EH (cell line): Measurements from ENCODE around the gene CHP2.
"Not testable (repeated sequence)": the region's sequence is repeated elsewhere in the genome, so short reads cannot be mapped to it uniquely, and the experiment has no call there.

Source experiments
- DNase-seq: peaks from one replicate; pipeline ENCODE4 v3.0.0-alpha.2; 2015; ENCODE audit warnings: low read depth

CHP2 gene

DNA sequence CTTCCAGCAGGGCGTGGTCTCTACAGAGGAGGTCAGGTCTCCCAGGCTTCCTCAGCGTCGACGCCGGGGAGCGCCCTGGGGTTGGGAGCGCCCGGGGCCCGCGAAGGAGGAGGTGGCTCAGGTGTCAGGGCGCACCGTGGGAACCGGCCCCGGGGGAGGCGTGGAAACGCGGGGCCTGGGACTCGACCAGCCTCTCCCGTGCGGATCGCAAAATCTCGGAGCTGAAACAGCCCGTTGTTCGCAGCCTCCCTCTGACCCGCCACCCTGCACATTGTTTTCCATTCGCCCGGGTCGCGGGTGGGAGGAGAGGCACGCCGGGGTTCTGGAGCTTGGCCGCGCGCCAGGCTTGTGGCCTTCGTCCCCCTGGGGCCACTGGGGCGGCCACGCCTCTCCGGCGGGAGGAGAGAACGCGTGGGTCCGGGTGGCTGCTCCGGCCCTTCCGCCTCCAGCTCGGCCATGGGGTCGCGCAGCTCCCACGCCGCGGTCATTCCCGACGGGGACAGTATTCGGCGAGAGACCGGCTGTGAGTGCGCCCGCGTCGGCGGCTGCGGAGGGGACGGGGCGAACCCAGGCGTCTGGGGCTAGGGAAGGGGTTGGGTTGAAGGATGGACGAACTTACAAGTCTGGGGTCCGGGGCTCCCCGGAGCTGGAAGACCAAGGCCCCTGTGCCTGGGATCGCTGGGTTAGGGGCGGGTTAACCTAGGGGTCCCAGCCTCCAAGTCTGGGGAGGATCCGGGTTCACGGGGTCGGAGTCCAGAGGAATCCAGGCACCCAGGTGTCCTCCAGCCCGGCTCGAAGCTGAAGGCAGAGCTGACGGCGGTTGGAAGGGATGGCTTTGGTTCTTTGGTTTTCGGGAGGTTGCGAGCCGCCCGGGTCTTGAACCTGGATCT is at the start of gene CHP2:
CHP2 (plus strand) TSS at position 433 of the 890 bp plus-strand sequence; CDS start at position 457, 24 bp downstream.
- no peak for DNase-seq

DNA sequence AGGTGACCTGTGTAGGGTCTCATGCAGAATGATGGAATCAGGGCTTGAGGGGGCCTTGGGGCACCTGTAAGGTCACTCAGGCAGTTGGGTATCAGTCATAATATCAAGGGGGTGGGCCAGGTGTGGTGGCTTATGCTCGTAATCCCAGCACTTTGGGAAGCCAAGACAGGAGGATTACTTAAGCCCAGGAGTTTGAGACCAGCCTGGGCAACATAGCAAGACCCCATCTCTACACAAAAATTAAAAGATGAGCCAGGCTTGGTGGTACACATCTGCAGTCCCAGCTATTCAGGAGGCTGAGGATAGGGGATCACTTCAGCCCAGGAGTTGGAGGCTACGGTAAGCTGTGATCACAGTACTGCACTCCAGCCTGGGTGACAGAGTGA is 49.3 kb upstream of the CHP2 start:
- DNase-seq: no peak

DNA sequence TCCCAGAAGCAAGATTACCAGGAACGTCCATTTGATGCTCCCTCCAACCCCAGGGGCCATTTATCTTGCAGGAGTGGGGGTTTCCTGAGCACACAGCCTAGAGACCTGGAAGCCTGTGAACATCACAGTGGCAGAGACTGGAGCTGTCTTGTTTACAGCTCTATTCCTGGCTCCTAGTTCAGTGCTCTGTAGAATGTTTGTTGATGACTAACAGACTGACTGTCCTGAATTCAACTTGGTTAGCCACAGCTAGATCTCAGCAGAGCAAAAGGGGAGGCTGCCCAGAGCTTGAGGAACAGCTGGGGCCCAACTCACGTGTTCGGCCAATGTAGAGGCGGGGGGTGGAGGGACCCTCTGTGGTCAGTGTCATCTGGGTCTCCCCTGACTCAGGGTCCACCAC is 48.4 kb upstream of the CHP2 start:
- DNase-seq: no peak

DNA sequence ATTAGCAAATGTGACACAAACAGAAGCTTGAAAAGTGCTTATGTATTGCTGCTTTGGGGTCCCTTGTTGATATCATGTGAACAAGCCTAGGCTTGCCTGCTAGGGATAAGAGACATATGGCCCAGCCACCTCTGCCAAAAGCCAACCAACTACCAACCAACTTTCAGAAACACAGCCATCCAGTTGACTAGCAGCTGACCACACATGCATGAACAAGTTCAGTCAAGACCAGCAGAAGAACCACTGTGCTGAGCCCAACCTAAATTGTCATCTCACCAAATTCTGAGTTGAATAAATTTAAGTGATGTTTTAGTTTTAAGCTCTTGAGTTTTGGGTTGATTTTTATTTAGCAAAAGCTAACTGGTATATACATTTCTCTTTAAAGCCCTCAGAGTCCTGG is 45.3 kb upstream of the CHP2 start:
- DNase-seq: no peak

DNA sequence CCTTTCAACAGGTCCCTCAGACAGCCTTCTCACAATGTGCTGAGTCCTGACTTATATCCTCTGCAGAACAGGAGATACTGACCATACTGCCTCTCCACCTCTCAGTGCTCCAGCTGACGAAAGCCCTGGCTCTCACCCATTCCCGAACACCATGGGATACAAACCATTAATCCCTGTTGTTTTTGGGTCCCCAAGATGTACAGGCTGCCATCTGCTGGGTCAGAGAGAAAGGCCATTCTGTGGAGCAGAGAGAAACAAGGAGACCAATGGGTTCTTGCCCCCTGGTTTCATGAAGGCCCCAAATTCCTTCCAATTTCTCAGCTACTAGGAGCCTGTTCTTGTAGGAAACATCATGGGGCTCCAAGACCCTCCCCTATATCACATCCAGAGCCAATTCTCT is 44.8 kb upstream of the CHP2 start:
- no peak for DNase-seq

DNA sequence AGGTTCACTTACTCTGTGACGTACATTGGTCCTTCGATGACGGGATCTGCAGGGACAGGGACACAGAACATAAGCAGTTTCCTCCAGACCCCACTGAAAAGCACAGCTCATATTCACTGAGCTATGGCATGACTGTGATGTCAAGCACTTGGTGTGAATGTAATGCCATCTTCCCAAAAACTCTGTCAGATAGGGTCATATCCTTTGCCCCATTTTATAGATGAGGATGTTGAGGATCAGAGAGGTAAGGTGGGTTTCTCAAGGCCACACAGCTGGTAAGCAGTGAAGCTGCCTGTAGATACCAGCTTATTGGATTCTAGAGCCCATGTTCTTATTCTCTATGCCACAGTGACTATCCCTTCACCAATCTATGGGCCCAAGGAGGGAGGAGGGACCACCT is 44.3 kb upstream of the CHP2 start:
- no peak for DNase-seq

DNA sequence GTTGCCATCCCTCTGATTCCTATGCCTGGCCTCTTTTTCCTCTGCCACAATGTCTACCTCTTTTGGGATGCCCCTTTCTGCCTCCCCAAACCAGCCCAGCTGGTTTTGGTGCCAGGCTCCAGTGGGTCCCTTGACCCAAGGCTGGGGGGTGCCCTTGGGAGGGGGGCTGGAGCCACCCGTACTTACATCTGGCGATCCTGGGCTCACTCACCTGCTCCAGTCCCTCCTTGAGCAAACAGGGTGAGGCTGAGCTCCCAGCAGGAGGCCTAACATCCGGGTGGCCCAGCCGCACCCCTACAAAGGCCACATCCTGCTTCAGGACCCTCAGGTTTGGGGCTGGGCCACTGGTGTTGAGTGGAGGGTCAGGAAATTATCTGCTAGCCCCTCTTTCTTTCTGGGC is 43.0 kb upstream of the CHP2 start:
- no peak for DNase-seq

DNA sequence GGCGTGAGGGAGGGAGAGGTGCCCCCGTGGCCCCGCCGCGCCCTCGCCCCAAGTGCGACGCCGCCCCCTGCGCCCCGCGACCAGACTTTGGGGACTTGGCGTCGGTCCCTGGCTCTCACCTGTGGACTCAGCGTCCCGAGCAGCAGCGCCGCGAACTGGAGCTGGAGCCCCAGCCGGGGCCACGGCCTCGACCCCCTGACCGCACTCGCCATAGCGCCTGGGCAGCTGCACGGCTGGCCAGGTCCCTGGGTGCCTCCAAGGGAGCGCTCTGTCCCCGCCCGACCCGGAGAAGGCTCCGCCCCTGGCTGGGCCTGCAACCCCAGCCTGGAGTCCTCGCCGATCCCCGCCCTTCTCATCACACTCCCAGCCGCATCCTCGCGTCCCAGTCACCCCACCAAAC is 41.9 kb upstream of the CHP2 start, which contains the start of gene ERN2:
ERN2 (minus strand) TSS at position 247 of the 400 bp plus-strand sequence; CDS start at position 212, 35 bp downstream.
- DNase-seq: no peak

DNA sequence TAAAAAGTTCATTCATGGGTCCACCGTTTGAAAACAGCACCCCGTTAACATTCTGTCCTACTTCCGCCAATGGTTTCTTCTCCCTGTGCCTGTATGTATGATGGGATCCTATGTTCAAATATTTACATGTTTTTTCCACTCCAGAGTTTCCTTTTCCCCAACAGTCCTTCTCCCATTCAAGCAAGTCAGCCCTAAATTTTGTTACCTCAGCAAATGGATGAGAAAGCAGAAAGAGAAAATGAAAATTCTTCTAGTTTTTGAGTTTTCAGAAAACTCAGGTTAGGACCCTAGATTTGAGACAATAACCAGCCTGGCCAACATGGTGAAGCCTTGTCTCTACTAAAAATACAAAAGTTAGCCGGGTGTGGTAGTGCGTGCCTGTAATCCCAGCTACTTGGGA is 38.3 kb upstream of the CHP2 start:
- no peak for DNase-seq

DNA sequence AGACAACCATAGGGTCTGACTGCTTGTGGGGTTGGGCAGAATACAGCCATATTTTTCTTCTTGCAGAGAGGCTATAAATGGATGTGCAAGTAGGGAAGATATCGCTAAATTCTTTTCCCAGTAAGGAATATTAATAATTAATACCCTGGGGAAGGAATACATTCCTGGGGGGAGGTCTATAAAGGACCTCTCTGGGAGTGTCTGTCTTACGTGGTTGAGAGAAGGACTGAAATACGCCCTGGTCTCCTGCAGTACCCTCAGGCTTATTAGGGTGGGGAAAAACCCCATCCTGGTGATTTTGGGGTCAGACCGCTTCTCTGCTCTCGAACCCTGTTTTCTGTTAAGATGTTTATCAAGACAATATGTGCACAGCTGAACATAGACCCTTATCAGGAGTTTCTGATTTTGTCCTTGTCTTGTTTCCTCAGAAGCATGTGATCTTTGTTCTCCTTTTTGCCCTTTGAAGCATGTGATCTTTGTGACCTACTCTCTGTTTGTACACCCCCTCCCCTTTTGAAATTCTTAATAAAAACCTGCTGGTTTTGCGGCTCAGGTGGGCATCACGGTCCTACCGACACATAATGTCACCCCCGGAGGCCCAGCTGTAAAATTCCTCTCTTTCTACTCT is 32.1 kb upstream of the CHP2 start:
- DNase-seq: not testable (repeated sequence)

DNA sequence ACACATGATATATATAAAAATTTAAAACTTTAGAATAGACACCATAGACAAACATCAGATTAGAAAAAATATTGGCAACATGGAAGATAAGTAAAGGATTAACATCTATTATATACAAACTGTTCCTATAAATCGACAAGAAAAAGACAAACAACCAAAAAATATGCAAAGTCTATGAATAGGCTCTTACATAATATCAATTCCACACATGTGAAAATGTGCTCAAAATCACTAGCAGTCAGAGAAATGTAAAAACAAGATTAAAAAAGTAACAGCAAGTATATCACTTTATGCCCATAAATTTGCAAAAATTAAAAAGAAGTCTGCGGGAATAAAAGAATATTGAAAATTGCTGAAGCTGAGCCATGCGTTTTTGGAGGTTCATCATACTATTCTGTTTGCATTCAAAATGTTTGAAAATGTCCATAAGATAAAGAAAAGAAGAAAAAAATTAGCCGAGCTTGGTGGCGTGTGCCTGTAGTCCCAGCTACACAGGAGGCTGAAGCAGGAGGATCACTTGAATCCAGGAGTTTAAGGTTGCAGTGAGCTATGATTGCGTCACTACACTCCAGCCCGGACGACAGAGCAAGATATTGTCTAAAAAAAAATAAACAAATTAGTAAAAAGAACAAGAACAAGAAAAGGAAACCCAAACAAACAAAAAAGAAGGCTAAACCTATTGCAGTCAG is 30.6 kb upstream of the CHP2 start:
- no peak for DNase-seq

DNA sequence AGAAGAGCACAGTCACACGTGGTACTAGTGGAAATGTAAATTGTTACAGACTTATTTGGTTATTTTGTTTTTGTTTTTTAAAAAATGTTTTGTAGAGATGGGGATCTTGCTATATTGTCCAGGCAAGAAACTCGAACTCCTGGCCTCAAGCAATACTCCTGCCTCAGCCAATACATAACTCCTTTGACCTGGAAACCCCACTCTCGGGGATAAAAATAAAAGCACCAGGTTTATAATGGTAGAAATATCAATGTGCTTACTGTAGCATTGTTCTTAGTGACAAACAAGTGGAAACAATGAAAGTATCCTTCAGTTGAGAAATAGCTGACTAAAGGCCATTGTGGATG is 30.1 kb upstream of the CHP2 start:
- DNase-seq: no peak

DNA sequence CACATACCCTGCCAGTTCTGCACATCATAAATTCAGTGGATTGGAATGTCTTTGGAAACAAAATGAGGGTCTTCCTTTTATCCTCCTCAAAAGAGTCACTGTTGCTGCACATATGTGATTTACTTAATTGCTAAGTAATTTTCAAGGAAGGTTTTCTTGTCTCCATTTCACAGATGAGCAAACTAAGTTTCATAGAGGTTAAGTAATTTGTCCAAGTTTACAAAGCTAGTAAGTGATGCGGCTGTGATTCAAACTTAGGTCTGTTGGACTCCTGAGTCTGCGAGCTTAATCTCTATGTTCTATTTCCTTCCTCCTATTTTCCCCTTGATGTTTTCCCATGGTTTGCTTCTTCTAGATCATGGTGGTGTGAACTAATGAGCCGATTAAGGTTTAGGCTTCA is 28.1 kb upstream of the CHP2 start:
- DNase-seq: no peak

DNA sequence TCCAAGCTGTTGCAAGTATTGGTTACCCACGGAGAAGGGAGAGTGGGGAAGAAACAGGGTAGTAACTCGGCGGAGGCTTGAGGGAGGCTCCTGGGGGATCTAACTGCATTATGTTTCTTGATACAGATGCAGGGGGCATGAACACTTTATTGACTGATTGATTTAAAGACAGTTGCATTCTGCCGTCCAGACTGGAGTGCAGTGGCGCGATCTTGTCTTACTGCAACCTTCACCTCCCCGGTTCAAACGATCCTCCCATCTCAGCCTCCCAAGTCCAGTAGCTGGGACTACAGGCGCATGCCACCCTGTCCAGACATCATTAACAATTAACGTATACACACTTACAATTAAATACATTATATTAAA is 26.7 kb upstream of the CHP2 start:
- DNase-seq: no peak

DNA sequence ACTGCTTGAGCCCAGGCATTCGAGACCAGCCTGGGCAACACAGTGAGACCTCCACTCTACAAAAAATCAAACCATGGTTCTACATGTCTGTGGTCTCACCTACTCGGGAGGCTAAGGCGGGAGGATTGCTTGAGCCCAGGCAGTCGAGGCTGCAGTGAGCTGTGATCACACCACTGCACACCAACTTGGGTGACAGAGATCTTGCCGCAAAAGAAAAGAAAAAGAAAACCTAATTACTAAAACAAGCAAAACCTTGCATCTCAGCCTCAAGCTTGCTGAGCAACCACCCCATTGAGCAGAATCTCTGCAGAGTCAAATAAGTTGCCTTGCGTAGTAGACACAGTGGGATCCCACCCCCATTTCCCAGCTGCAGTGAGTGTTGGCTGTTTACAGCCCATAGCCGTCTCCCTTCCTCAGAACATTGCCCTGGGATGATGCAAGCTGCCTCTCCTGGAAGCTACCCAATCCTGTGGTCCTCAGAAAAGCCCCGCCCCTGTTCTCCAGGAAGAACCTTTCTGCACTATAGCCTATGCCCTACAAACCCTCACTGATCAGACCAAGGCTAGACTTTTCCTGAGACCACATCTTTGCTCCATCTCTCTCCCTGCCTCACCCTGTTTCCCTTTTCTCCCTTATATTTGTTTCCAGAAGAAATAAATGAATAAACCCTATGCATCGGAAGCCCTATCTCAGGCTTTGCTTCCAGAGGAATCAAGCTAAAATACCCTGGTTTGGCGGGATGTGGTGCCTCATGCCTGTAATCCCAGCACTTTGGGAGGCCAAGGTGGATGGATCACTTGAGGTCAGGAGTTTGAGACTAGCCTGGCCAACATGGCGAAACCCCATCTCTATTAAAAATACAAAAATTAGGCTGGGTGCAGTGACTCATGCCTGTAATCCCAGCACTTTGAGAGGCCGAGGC is 25.1 kb upstream of the CHP2 start:
- peak; percentile 47 for DNase-seq

DNA sequence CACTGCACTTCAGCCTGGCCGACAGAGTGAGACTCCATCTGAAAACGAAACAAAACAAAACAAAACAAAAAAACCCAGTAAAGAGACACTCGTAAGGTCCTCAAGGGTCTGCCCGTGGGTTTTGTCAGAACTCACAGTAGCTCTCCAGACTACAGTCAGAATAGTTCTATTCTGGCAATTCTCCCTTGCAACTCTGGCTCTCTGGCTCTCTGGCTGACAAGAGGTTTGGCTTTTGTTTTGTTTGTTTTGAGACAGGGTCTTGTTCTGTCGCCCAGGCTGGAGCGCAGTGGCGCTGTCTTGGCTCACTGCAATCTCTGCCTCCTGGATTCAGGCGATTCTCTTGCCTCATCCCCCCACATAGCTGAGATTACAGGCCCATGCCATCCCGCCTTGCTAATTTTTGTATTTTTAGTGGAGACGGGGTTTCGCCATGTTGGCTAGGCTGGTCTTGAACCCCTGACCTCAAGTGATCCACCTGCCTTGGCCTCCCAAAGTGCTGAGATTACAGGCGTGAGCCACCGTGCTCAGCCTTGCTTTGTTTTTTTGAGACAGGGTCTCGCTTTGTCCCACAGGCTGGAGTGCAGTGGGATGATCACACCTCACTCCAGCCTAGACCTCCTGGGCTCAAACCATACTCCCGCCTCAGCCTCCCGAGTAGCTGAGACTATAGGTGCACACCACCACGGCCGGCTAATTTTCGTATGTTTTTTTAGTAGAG is 20.5 kb upstream of the CHP2 start:
- no peak for DNase-seq

DNA sequence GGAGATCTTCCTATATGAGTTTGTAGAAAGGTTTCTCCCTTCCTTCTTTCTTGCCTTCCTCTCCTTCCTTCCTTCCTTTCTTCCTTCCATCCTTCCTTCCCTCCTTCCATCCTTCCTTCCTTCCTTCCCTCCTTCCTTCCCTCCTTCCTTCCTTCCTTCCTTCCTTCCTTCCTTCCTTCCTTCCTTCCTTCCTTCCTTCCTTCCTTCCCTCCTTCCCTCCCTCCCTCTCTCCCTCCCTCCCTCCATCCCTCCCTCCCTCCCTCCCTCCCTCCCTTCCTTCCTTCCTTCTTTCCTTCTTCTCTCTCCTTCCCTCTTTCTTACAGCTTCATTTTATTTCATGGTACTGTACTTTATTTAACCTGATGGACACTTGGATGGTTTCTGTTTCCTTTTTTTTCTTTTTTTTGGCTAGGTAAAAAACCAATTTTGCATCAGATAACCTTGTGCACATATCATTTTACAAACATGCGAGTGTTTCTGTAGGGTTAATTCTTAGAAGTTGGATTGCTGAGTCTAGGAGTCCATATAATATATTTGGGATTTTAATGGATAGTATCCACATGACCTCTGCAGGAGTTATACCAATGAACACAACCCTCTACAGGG is 17.3 kb upstream of the CHP2 start:
- not testable (repeated sequence) for DNase-seq

DNA sequence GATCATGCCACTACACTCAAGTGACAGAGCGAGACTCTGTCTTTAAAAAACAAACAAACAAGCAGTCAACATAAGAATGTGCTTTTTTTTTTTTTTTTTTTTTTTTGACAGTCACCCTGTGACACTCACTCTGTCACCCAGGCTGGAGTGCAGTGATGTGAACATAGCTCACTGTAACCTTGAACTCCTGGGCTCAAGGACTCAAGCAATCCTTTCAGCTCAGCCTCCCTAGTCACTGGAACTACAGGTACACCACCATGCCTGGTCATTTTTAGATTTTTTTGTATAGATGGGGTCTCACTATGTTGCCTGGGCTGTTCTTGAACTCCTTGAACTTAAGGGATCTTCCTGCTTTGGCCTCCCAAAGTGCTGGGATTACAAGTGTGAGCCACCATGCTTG is 15.3 kb upstream of the CHP2 start:
- no peak for DNase-seq

DNA sequence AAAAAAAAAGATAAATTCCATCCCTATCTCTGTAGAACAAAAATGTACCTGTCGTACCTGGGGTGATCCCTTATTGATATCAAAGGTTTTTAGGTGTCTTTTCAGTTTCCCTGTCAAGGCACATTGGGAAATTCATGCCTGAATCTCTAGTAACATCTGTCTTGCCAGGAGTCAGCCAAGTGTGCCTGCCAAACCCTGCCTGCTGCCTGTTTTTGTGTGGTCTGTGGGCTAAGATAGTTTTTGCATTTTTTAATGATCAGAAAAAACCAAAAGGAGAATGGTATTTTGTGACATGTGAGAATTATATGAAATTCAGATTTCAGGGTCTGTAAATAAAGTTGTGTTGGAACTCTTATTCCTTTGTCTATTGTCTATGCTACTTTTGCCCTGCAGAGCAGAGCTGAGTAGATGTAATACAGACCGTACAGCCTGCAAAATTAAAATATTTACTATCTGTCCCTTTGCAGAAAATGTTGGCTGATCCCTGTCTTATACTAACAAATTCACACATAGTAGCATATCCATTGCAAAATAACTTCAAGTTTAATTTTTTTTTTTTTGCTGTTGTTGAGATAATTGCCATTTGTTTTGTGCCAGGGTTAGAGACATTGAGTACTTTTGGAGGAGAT is 13.0 kb upstream of the CHP2 start:
- DNase-seq: no peak

DNA sequence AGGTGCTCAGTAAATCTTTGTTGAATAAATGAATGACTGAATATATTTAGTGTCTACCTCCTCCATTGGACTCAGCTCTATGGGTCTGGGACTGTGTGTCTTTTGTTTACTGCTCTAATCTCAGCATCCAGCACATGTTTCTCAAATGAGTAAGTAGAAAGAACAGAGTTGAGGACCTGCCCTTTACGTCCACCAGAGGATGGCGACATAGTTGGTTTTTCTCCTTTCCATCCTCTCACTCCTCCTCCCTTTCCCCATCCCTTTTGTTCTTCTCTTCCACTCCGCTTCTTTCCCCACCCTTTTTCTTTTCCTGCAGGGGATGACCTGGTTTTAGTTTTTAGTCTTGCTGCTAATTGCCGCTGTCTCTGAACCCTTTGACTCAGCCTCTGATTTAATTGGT is 12.1 kb upstream of the CHP2 start:
- no peak for DNase-seq

DNA sequence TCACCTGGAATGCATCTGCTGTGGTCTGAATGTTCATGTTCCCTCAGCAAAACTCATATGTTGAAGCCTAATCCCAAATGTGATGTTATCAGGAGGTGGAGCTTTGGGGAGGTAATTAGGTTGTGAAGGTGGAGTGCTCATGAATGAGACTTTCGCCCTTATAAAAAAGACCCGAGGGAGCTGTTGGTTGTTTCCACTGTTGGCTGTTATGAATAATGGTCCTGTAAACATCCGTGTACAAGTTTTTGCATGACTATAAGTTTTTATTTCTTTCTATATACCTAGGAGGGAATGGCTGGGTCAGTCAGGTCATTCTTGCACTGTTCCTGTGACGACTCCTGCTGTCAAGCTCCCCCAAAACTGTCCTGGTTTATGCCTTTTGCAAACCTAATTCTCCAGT is 9.6 kb upstream of the CHP2 start:
- DNase-seq: no peak
